GM12878 (cell line): ENCODE results near the gene NFATC1. TPM values are rescaled to one million over a fixed set of nuclear protein-coding genes. Genes with fewer than 3 reads are reported as not detected.

Experiments
- ATAC-seq: fragments of 200-7000 bp; cut with Tn5 transposase; 3 replicates; pipeline ENCODE4 v1.9.1; 2020; ENCODE audit warnings: mild to moderate bottlenecking, moderate library complexity
- BruUV-seq: library from RNA; stranded (reverse); fragments of 400-500 nt; replicated peaks from 2 replicates; lab custom pipeline; 2021; lab: Mats Ljungman, UMichigan
- CTCF ChIA-PET: fragments of 300-600 bp; sonication (Branson Sonifier 250); formaldehyde crosslinking; extraction: SDS; loops from one replicate; lab custom pipeline; 2021; ENCODE audit warnings: inconsistent platforms; lab: Yijun Ruan, JAX
- POLR2A ChIA-PET: fragments of 350-600 bp; formaldehyde crosslinking; extraction: SDS; loops from one replicate; lab custom pipeline; 2021; ENCODE audit warnings: inconsistent platforms; lab: Charles Lee
- RAD21 ChIA-PET: fragments of 300-600 bp; sonication (Branson Sonifier 250); formaldehyde crosslinking; loops from one replicate; lab custom pipeline; 2023; ENCODE audit warnings: antibody characterized with exemption; ENCODE audit not compliant: unreplicated experiment; lab: Charles Lee
- SMC1A ChIA-PET: fragments of 300-600 bp; sonication (Branson Sonifier 250); formaldehyde crosslinking; loops from one replicate; lab custom pipeline; 2023; ENCODE audit not compliant: unreplicated experiment, uncharacterized antibody; lab: Charles Lee
- DNase-seq: peaks from one replicate; pipeline ENCODE4 v3.0.0-alpha.2; 2011; ENCODE audit warnings: low read depth, low spot score
- FAIRE-seq: peaks from 3 replicates; lab custom pipeline; 2011; peaks lifted over from hg19 to GRCh38; lab: Jason Lieb, UNC
- H2AFZ ChIP-seq: 2 replicates; pipeline ENCODE4 v1.6.0; 2011; ENCODE audit warnings: low read depth, low read length, control low read depth; ENCODE audit not compliant: control insufficient read depth
- H3K27ac ChIP-seq: 2 replicates; pipeline ENCODE4 v1.5.1; 2011; ENCODE audit warnings: control low read depth; ENCODE audit not compliant: control insufficient read depth, insufficient read depth
- H3K27me3 ChIP-seq, 2 experiments: replicated peaks in 1 of 2; 2 replicates each; pipeline versions ENCODE4 v1.6.0 to v1.6.1; 2011; ENCODE audit warnings: low read length in 1 of 2; ENCODE audit not compliant: control insufficient read depth in 2 of 2, insufficient read depth in 2 of 2
- H3K36me3 ChIP-seq, 2 experiments: 2 replicates each; pipeline ENCODE4 v1.5.1; 2011; ENCODE audit warnings: low read length in 1 of 2; ENCODE audit not compliant: control insufficient read depth in 2 of 2, insufficient read depth in 2 of 2
- H3K4me1 ChIP-seq: 2 replicates; pipeline ENCODE4 v1.6.1; 2011; ENCODE audit warnings: mild to moderate bottlenecking, low read length, moderate library complexity, mixed read lengths; ENCODE audit not compliant: control insufficient read depth, insufficient read depth
- H3K4me2 ChIP-seq: 2 replicates; pipeline ENCODE4 v1.6.0; 2011; ENCODE audit warnings: control low read depth; ENCODE audit not compliant: control insufficient read depth, insufficient read depth
- H3K4me3 ChIP-seq: fragments of 200-600 bp; sonication (generic); 2 replicates; pipeline ENCODE4 v1.5.1; 2016
- H3K79me2 ChIP-seq: 2 replicates; pipeline ENCODE4 v1.6.0; 2011; ENCODE audit warnings: low read length; ENCODE audit not compliant: control insufficient read depth, insufficient read depth
- H3K9ac ChIP-seq: 2 replicates; pipeline ENCODE4 v1.8.0; 2011; ENCODE audit warnings: low read length, control low read depth, mixed read lengths; ENCODE audit not compliant: control insufficient read depth, insufficient read depth
- H3K9me3 ChIP-seq: replicated peaks from 3 replicates; pipeline ENCODE4 v1.5.1; 2011; ENCODE audit warnings: mild to moderate bottlenecking, low read length; ENCODE audit not compliant: control insufficient read depth, insufficient read depth
- H4K20me1 ChIP-seq: 2 replicates; pipeline ENCODE4 v1.6.0; 2011; ENCODE audit not compliant: control insufficient read depth, insufficient read depth
- ASH2L ChIP-seq: fragments of 300-600, 200-600 bp; sonication (generic); IDR thresholded peaks from 2 replicates; pipeline ENCODE4 v1.6.1; 2017; ENCODE audit warnings: low read depth, mild to moderate bottlenecking, borderline replicate concordance
- E4F1 ChIP-seq: fragments of 450-650 bp; IDR thresholded peaks from 2 replicates; pipeline ENCODE4 v1.6.1; 2018; ENCODE audit warnings: borderline replicate concordance, mild to moderate bottlenecking; ENCODE audit not compliant: partially characterized antibody
- EED ChIP-seq: sonication (generic); IDR thresholded peaks from 2 replicates; pipeline ENCODE4 v1.6.1; 2016; ENCODE audit warnings: antibody characterized with exemption, low read depth
- EGR1 ChIP-seq, 2 experiments: IDR thresholded peaks; 1 replicate in 1 of 2; 2 replicates in 1 of 2; pipeline ENCODE4 v1.6.1; 2011 to 2012; ENCODE audit warnings: low read depth in 2 of 2, low read length in 2 of 2, borderline replicate concordance in 1 of 2, mild to moderate bottlenecking in 1 of 2, moderate library complexity in 1 of 2
- EZH2 ChIP-seq: IDR thresholded peaks from 2 replicates; pipeline ENCODE4 v1.6.1; 2012; ENCODE audit warnings: low read depth, mild to moderate bottlenecking, control low read depth, inconsistent platforms, low read length, borderline replicate concordance; ENCODE audit not compliant: control insufficient read depth
- NBN ChIP-seq: fragments of 450-650 bp; IDR thresholded peaks from 2 replicates; pipeline ENCODE4 v1.6.1; 2016
- NRF1 ChIP-seq: conservative IDR thresholded peaks from 2 replicates; pipeline ENCODE4 v1.6.1; 2011; ENCODE audit warnings: mild to moderate bottlenecking, low read depth, low read length, improper control_type of control experiment
- RB1 ChIP-seq: fragments of 450-650 bp; formaldehyde crosslinking; IDR thresholded peaks from 2 replicates; pipeline ENCODE4 v1.6.1; 2017; ENCODE audit warnings: mild to moderate bottlenecking, borderline replicate concordance
- RFX5 ChIP-seq: IDR thresholded peaks from 2 replicates; pipeline ENCODE4 v1.6.1; 2011; ENCODE audit warnings: low read depth, low read length, improper control_type of control experiment
- SMAD1 ChIP-seq: fragments of 450-650 bp; IDR thresholded peaks from 2 replicates; pipeline ENCODE4 v1.6.1; 2018; ENCODE audit warnings: mild to moderate bottlenecking, low read depth; ENCODE audit not compliant: partially characterized antibody
- SMAD5 ChIP-seq: IDR thresholded peaks from 2 replicates; pipeline ENCODE4 v1.6.1; 2016; ENCODE audit warnings: antibody characterized with exemption, low read depth
- TARDBP ChIP-seq: IDR thresholded peaks from 2 replicates; pipeline ENCODE4 v1.6.1; 2016; ENCODE audit warnings: borderline replicate concordance
- ZBTB11 ChIP-seq: fragments of 450-650 bp; formaldehyde crosslinking; IDR thresholded peaks from 2 replicates; pipeline ENCODE4 v1.5.0; 2022; ENCODE audit warnings: mild to moderate bottlenecking, missing genetic modification characterization
- ZNF687 ChIP-seq: fragments of 450-650 bp; IDR thresholded peaks from 2 replicates; pipeline ENCODE4 v1.6.1; 2017; ENCODE audit warnings: mild to moderate bottlenecking, moderate library complexity
- WGBS: methylation state at CpG from one replicate; pipeline ENCODE4 v1.1.6; 2016; ENCODE audit warnings: low lambda C conversion rate; ENCODE audit not compliant: insufficient replicate concordance, insufficient coverage; ENCODE audit errors: missing lambda C conversion rate; 5-methylcytosine and 5-hydroxymethylcytosine counted together
- in situ Hi-C: fragments of 300-500 bp; cut with MboI; formaldehyde crosslinking; loops from 9 replicates; pipeline ENCODE4 v1.14.3; 2018; ENCODE audit warnings: mixed read lengths
- intact Hi-C: fragments of 100-400 bp; cut with micrococcal nuclease; formaldehyde crosslinking; loops from one replicate; pipeline ENCODE4 v1.14.2; 2022; ENCODE audit not compliant: unreplicated experiment
- polyA plus RNA-seq, 11 experiments: library from polyadenylated mRNA; depleted of rRNA in 4 of 11; unstranded in 6 of 11; stranded (reverse) in 5 of 11; fragments of >200 nt; fragmentation: Nextera tagmentation in 4 of 11; fragmentation: Illumina TruSeq in 1 of 11; extraction: Ambion mirVana in 4 of 11; extraction: Trizol in 1 of 11; gene quantifications; 1 replicate in 1 of 11; 2 replicates in 10 of 11; pipeline versions ENCODE4 v1.2.1 to v1.2.3, GENCODE V29; 2011 to 2016; ENCODE audit warnings: inconsistent platforms in 2 of 11, missing spikeins in 2 of 11, low read depth in 1 of 11
- total RNA-seq, 4 experiments: library from RNA; depleted of rRNA in 3 of 4; stranded (reverse); fragments of >200 nt in 3 of 4; fragmentation: Illumina TruSeq in 1 of 4; extraction: Trizol in 1 of 4; gene quantifications; 2 replicates each; pipeline versions ENCODE4 v1.2.1 to v1.2.3, GENCODE V29; 2013 to 2021

The NFATC1 gene
- total and polyA plus RNA-seq, 10 of the 15 experiments (the other 5 are each of a cell fraction or from before 2014, with no cell fraction given): 0.84 to 20.8 (median 5.1) TPM

- FAIRE-seq: no peak
- Histone ChIP-seq H3K9me3 (no peaks in the 10 kb centered on the region), H3K27me3 (no peaks in the 10 kb centered on the region), H3K9ac (no peak overlapping the region), H4K20me1 (no peaks in the 10 kb centered on the region), H3K36me3 (peaks cover 0 to 8% of the 10 kb centered on the region in 2 experiments; a peak in 2 of 4 replicates), H2AFZ (no peak overlapping the region), H3K27ac (no peak overlapping the region), H3K4me2 (no peak overlapping the region), H3K79me2 (no peaks in the 10 kb centered on the region), H3K4me1 (peaks cover 20% of the 10 kb centered on the region), H3K4me3 (no peak overlapping the region)
- no TSS peak for BruUV-seq
- TF ChIP-seq NRF1 (no peak), RFX5 (no peak), E4F1 (no peak), SMAD1 (no peak), SMAD5 (no peak), ASH2L (no peak), ZBTB11 (CRISPR knock-in tag) (no peak), EED (no peak), TARDBP (no peak), RB1 (no peak), ZNF687 (no peak), EGR1 (IDR thresholded peaks at IDR 0.05; ENCODE audit: borderline replicate concordance in 1 of 2, low read depth in 2 of 2, low read length in 2 of 2) (no peak), NBN (no peak), EZH2 (no peak)
- in situ Hi-C loops (loop anchor here (10.0 kb wide), 1 partner anchor 105 kb away; no protein-coding TSS in a partner anchor), intact Hi-C loops (no loop called here)
- no peak for ATAC-seq
- RAD21 ChIA-PET: no interaction called here
- SMC1A ChIA-PET: interaction anchor here (0.7 kb wide), 1 partner anchor 130 kb away, joined by 3 read pairs; no protein-coding TSS in a partner anchor
- CTCF ChIA-PET: no interaction called here
- no peak for DNase-seq
- POLR2A ChIA-PET: no interaction called here
- WGBS: 90% methylated on average over 3 of the region's 3 CpGs
These were observed 13.6 kb downstream of the NFATC1 start for GRCh38 chr18:79409313-79409712.
